SK-N-SH treated with all-trans-retinoic acid at 6 μM for 48 hours (cell line): ENCODE results near the gene ZSWIM9.

Experiments
- ARNTL ChIP-seq: fragments of 450-650 bp; formaldehyde crosslinking; IDR thresholded peaks from 2 replicates; pipeline ENCODE4 v1.5.0; 2020; ENCODE audit warnings: low read depth, mild to moderate bottlenecking, moderate library complexity, borderline replicate concordance
- BACH2 ChIP-seq: fragments of 250-450 bp; sonication (Bioruptor Pico); IDR thresholded peaks from 2 replicates; pipeline ENCODE4 v1.9.0; 2021; ENCODE audit warnings: mild to moderate bottlenecking, borderline replicate concordance
- ISL1 ChIP-seq: fragments of 250-450 bp; sonication (Bioruptor Pico); IDR thresholded peaks from 2 replicates; pipeline ENCODE4 v2.1.2; 2022; ENCODE audit warnings: mild to moderate bottlenecking, moderate library complexity
- OSR1 ChIP-seq: fragments of 250-450 bp; sonication (Bioruptor Pico); IDR thresholded peaks from 2 replicates; pipeline ENCODE4 v1.8.0; 2022; ENCODE audit warnings: moderate library complexity, mild to moderate bottlenecking, inconsistent platforms
- PATZ1 ChIP-seq: fragments of 250-450 bp; sonication (Bioruptor Pico); IDR thresholded peaks from 2 replicates; pipeline ENCODE4 v1.8.0; 2020; ENCODE audit warnings: mild to moderate bottlenecking, moderate library complexity, borderline replicate concordance
- PPARA ChIP-seq: fragments of 250-450 bp; sonication (Bioruptor Pico); IDR thresholded peaks from 2 replicates; pipeline ENCODE4 v1.5.0; 2020; ENCODE audit warnings: mild to moderate bottlenecking, borderline replicate concordance
- RARB ChIP-seq: fragments of 250-450 bp; sonication (Bioruptor Pico); IDR thresholded peaks from 2 replicates; pipeline ENCODE4 v1.8.0; 2021; ENCODE audit warnings: mild to moderate bottlenecking, moderate library complexity
- SNAI2 ChIP-seq: fragments of 250-450 bp; sonication (Bioruptor Pico); IDR thresholded peaks from 2 replicates; pipeline ENCODE4 v1.5.0; 2020; ENCODE audit warnings: mild to moderate bottlenecking, moderate library complexity
- TSHZ2 ChIP-seq: fragments of 250-450 bp; sonication (Bioruptor Pico); IDR thresholded peaks from 2 replicates; pipeline ENCODE4 v1.5.0; 2020; ENCODE audit warnings: mild to moderate bottlenecking, moderate library complexity
- ZC3H10 ChIP-seq: fragments of 250-450 bp; sonication (Bioruptor Pico); IDR thresholded peaks from 2 replicates; pipeline ENCODE4 v1.5.1; 2021; ENCODE audit warnings: mild to moderate bottlenecking, moderate library complexity
- ZFP3 ChIP-seq: fragments of 250-450 bp; sonication (Bioruptor Pico); IDR thresholded peaks from 2 replicates; pipeline ENCODE4 v1.5.0; 2020; ENCODE audit warnings: mild to moderate bottlenecking, moderate library complexity
- ZFP30 ChIP-seq: fragments of 450-650 bp; formaldehyde crosslinking; IDR thresholded peaks from 2 replicates; pipeline ENCODE4 v1.5.0; 2022; ENCODE audit warnings: mild to moderate bottlenecking, moderate library complexity
- ZNF565 ChIP-seq: fragments of 450-650 bp; formaldehyde crosslinking; conservative IDR thresholded peaks from 2 replicates; pipeline ENCODE4 v1.5.0; 2020; ENCODE audit warnings: low read depth, mild to moderate bottlenecking, moderate library complexity
- ZNF8 ChIP-seq: fragments of 450-650 bp; formaldehyde crosslinking; IDR thresholded peaks from 2 replicates; pipeline ENCODE4 v1.5.0; 2020; ENCODE audit warnings: mild to moderate bottlenecking, moderate library complexity

- TF ChIP-seq ZFP3 (CRISPR knock-in tag), result no peak
- TF ChIP-seq TSHZ2 (CRISPR knock-in tag), result no peak
- no peak for TF ChIP-seq BACH2 (CRISPR knock-in tag)
- TF ChIP-seq ZFP30 (CRISPR knock-in tag), result no peak
- no peak for TF ChIP-seq ZNF8 (CRISPR knock-in tag)
- no peak for TF ChIP-seq RARB (CRISPR knock-in tag)
- TF ChIP-seq ZNF565 (CRISPR knock-in tag), result no peak
- no peak for TF ChIP-seq PPARA
- no peak for TF ChIP-seq SNAI2
- TF ChIP-seq PATZ1, result no peak
- no peak for TF ChIP-seq ZC3H10
- TF ChIP-seq ARNTL (CRISPR knock-in tag), result no peak
- no peak for TF ChIP-seq OSR1 (CRISPR knock-in tag)
- no peak for TF ChIP-seq ISL1
Measured at GRCh38 chr19:48127561-48127960, 42.9 kb upstream of the ZSWIM9 start.
